BE2C (cell line): ENCODE measurements around the gene WFDC1.

Experiments used
- DNase-seq: peaks from one replicate; pipeline ENCODE4 v3.0.0-alpha.2; 2020
- H3K27me3 ChIP-seq: fragments of 250-450 bp; sonication (Bioruptor Pico); 2 replicates; pipeline ENCODE4 v1.5.1; 2020; ENCODE audit warnings: mild to moderate bottlenecking
- H3K36me3 ChIP-seq: fragments of 250-450 bp; sonication (Bioruptor Pico); 2 replicates; pipeline ENCODE4 v1.5.1; 2020; ENCODE audit warnings: mild to moderate bottlenecking
- H3K4me1 ChIP-seq: fragments of 250-450 bp; sonication (Bioruptor Pico); 2 replicates; pipeline ENCODE4 v1.5.1; 2020
- H3K4me3 ChIP-seq: 2 replicates; pipeline ENCODE4 v1.5.1; 2011; ENCODE audit warnings: low read depth, low read length
- H3K9me3 ChIP-seq: fragments of 250-450 bp; sonication (Bioruptor Pico); 2 replicates; pipeline ENCODE4 v1.5.1; 2020
- TF ChIP-seq, protein P1 (sequence below): IDR thresholded peaks from 2 replicates; pipeline ENCODE4 v1.5.1; 2012; ENCODE audit warnings: mild to moderate bottlenecking, low read depth, low read length

The WFDC1 gene

DNA sequence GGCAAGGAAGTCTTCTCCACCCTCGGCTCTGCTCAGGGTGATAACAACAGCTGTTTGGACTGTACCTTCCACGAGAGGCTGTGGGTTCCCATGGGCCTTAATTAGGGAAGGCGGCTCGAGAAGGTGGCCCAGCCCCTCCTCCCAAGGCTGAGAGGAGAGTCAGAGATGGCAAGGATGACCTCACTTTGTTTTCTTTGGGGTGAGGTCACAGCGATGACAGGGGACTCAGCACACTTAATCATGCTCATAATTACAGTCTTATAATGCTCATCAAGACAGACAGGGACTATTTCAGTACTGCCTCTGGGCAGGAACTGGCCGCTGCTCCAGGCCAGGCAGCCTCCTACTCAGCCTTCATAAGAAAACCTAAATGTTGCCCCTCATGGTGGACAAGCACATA is 19.7 kb downstream of the WFDC1 start:
- H3K9me3 ChIP-seq = no peaks in the 10 kb centered on the region
- H3K27me3 ChIP-seq = peaks cover 31% of the 10 kb centered on the region
- no peak overlapping the region for H3K4me3 ChIP-seq
- no peaks in the 10 kb centered on the region for H3K4me1 ChIP-seq
- TF ChIP-seq, protein P1, sequence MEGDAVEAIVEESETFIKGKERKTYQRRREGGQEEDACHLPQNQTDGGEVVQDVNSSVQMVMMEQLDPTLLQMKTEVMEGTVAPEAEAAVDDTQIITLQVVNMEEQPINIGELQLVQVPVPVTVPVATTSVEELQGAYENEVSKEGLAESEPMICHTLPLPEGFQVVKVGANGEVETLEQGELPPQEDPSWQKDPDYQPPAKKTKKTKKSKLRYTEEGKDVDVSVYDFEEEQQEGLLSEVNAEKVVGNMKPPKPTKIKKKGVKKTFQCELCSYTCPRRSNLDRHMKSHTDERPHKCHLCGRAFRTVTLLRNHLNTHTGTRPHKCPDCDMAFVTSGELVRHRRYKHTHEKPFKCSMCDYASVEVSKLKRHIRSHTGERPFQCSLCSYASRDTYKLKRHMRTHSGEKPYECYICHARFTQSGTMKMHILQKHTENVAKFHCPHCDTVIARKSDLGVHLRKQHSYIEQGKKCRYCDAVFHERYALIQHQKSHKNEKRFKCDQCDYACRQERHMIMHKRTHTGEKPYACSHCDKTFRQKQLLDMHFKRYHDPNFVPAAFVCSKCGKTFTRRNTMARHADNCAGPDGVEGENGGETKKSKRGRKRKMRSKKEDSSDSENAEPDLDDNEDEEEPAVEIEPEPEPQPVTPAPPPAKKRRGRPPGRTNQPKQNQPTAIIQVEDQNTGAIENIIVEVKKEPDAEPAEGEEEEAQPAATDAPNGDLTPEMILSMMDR = no peak
- no peaks in the 10 kb centered on the region for H3K36me3 ChIP-seq
- no peak for DNase-seq

DNA sequence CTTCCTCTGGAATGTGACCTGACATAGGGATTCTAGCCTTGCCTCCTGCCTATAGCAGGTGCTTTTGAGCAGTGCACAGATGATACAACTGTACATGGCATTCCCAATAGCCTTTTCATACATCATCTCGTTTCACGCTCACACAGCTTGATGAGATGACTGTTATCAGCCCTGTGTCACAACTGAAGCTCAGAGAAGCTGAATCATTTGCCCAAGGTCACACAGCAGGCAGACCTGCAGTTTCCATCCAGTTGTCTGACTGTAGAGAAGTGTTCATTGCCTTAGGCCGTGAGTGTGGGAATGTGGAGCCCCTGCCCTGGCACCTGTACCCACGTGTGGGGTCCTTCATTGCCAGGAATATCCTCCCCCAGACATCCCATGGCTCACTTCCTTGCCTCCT is 20.1 kb downstream of the WFDC1 start:
- H3K9me3 ChIP-seq = no peaks in the 10 kb centered on the region
- TF ChIP-seq, protein P1 = no peak
- DNase-seq = no peak
- no peak overlapping the region for H3K4me3 ChIP-seq
- peaks cover 31% of the 10 kb centered on the region for H3K27me3 ChIP-seq
- H3K36me3 ChIP-seq = no peaks in the 10 kb centered on the region
- no peaks in the 10 kb centered on the region for H3K4me1 ChIP-seq

GRCh38 chr16:84315422-84315821 is 20.7 kb downstream of the WFDC1 start:
- H3K9me3 ChIP-seq = no peaks in the 10 kb centered on the region
- no peaks in the 10 kb centered on the region for H3K36me3 ChIP-seq
- H3K27me3 ChIP-seq = peaks cover 32% of the 10 kb centered on the region
- TF ChIP-seq, protein P1 = no peak
- H3K4me1 ChIP-seq = no peaks in the 10 kb centered on the region
- H3K4me3 ChIP-seq = no peak overlapping the region
- no peak for DNase-seq

- H3K36me3 ChIP-seq = no peaks in the 10 kb centered on the region
- TF ChIP-seq, protein P1 = no peak
- H3K4me1 ChIP-seq = no peaks in the 10 kb centered on the region
- H3K9me3 ChIP-seq = no peaks in the 10 kb centered on the region
- no peak for DNase-seq
- peaks cover 35% of the 10 kb centered on the region for H3K27me3 ChIP-seq
- no peak overlapping the region for H3K4me3 ChIP-seq
Measured at GRCh38 chr16:84318091-84318975, 23.7 kb downstream of the WFDC1 start.

DNA sequence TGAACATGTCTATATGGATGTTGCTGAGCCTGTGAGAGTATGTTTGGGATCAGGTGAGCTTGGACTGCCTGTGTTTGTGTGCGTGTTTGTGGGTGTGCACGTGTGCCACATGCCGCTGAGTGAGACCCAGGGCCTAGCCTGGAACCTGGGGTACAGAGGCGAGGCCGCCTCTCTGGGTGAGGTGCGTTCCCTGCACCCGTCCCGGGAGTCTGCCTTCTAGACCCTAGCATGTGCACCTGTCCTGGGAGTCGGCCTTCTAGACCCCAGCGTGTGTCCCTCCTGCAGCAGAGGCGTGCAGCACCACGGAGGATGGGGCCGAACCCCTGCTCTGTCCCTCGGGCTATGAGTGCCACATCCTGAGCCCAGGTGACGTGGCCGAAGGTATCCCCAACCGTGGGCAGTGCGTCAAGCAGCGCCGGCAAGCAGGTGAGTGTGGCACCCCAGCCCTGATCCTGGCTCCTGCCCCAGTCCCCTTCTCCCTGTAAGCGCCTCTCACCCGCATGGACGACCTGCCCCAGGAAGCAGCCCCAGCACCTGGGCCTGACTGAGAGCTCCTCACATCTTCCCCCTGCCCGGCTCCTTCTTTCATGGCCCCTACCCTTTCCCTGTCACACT is 24.6 kb downstream of the WFDC1 start:
- TF ChIP-seq, protein P1 = no peak
- no peaks in the 10 kb centered on the region for H3K9me3 ChIP-seq
- H3K4me1 ChIP-seq = no peaks in the 10 kb centered on the region
- H3K36me3 ChIP-seq = no peaks in the 10 kb centered on the region
- no peak overlapping the region for H3K4me3 ChIP-seq
- H3K27me3 ChIP-seq = peaks cover 30% of the 10 kb centered on the region
- DNase-seq = no peak

DNA sequence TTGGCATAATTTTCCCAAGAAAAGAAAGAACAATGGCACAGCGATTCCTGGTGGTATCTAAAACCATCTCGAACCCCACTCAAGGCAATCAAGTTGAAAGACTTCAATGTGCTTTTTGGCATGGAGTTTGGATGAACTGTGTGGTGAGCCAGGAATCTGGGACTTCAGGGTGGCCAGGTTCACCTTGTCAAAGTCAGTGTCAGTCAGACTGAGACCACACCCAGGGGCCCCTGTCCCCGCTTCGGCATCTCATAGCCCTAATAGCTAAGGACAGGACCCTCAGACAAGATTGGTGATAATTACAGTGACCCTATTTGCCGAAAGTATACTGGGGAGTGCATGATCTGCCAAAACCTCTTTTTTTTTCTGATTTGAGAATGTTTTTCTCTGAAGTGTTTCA is 25.8 kb downstream of the WFDC1 start:
- Histone ChIP-seq H3K4me1 (no peaks in the 10 kb centered on the region), H3K4me3 (no peak overlapping the region), H3K36me3 (no peaks in the 10 kb centered on the region), H3K27me3 (peaks cover 22% of the 10 kb centered on the region), H3K9me3 (no peaks in the 10 kb centered on the region)
- TF ChIP-seq, protein P1 = no peak
- no peak for DNase-seq
